Stimulated activated CD4-positive, alpha-beta T cell treated with anti-CD3 and anti-CD28 coated beads, Interleukin-2, amount 100 ng/mL, for 48 hours (primary cell): ENCODE results near the gene PLEKHA7.
"Not testable (repeated sequence)": the region's sequence is repeated elsewhere in the genome, so short reads cannot be mapped to it uniquely, and the experiment has no call there.

ENCODE experiments used
- DNase-seq, 2 donors: peaks; one replicate each; pipeline ENCODE4 v3.0.0-alpha.2; 2020

Gene PLEKHA7

GRCh38 chr11:17004486-17005148 is 9.6 kb downstream of the PLEKHA7 start:
- DNase-seq, result no peak

GRCh38 chr11:17003426-17003825 is 10.8 kb downstream of the PLEKHA7 start:
- DNase-seq, result no peak

DNA sequence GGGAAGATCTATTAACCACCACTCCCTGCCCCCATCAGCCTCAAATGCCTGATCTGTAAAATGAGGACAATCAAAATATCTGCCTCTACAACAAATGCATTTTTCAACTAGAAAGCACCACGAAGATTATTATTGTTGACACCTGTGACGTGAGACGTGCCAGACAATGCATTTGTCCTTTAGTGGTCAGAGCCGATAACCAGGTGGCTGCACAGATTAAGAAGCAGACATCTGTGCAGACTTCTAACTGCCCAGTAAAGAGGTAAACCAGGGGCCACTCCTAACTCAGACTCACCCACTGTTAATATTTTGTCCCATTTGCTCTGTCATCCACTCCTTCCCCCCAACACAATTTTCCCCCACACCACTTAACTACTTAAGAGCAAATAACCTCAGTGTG is 11.7 kb downstream of the PLEKHA7 start:
- no peak for DNase-seq

- no peak for DNase-seq
Observed at GRCh38 chr11:17001806-17002205, 12.4 kb downstream of the PLEKHA7 start.

GRCh38 chr11:17000987-17001386 is 13.2 kb downstream of the PLEKHA7 start:
- no peak for DNase-seq

DNA sequence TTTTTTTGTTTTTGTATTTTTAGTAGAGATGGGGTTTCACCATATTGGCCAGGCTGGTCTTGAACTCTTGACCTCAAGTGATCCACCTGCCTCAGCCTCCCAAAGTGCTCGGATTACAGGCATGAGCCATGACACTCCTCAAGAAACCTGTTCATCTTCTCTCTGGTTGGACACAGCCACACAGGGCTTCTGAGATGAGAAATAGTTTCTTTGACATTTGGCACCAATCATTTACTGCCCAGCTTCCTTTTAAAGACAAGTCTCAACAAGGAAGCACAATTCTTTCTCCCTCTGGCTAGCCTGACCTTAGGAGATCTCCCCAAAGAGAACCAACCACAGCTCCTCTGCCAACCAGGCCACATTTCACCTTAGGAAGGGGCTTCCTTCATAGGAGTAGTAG is 14.0 kb downstream of the PLEKHA7 start:
- not testable (repeated sequence) for DNase-seq

DNA sequence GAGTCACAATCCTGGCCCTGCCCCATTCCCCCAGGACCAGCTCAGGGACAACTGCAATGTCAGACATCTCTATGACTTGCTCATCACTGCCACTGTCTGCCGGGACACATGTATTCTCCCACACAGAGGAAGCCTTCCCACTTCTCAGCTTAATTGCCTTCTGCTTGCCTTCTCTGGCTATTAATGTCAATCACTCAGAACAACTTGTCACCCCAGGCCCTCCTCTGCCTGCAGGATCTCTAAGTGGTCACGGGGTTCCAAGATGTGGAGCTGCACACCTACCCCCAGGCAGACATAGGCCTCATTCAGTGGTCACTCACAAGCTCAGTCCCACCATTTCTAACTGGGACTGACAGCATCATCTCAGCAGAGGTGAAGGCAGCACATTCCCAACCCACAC is 15.1 kb downstream of the PLEKHA7 start:
- DNase-seq, result no peak

DNA sequence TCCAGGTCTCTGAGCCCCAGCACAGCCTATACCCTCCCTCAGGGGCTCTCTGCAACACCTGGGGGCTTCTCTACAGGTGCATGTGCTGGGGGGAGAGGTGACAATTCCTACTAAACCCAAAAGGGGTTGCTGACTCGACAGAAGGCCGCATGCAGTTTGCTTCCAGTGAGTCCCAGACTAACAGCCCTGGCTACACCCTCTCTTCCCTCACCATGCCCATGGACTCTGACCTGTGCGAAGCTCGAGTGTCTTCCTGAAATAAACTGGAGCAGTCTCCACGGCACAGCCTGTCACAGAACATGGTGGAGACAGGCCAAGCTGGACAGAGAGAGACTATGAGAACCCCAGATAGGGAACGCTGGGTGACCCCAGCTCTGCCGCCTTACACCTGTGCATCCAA is 16.6 kb downstream of the PLEKHA7 start:
- DNase-seq, result no peak

- no peak for DNase-seq
Observed at GRCh38 chr11:16993495-16993894, 20.7 kb downstream of the PLEKHA7 start.

DNA sequence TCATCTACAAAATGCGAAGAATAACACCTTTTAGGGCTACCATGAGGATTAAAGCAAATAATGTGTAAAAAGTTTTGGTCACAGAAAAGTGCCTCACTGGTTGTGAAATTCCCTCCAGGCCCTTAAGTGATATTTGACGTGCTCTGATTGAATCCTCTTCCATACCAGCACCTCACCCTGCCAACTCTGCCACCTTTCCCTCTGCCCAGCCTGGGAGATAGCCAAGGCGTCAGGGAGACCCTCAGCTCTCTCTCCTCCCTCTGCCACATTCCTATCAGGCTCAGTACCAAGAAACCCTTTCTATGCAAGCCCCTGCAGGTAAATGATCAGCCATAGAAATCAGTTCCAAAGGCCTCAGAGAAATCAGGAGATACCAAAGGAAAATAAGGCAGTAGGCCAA is 21.4 kb downstream of the PLEKHA7 start:
- DNase-seq, result no peak

- no peak for DNase-seq
Observed at GRCh38 chr11:16989554-16989953, 24.7 kb downstream of the PLEKHA7 start.

- no peak for DNase-seq
Observed at GRCh38 chr11:16987205-16987568, 27.0 kb downstream of the PLEKHA7 start.

- peak; percentile 24 to 33 for DNase-seq
Observed at GRCh38 chr11:16986434-16987204, 27.6 kb downstream of the PLEKHA7 start.

- DNase-seq, result no peak
Observed at GRCh38 chr11:16985297-16985696, 28.9 kb downstream of the PLEKHA7 start.

DNA sequence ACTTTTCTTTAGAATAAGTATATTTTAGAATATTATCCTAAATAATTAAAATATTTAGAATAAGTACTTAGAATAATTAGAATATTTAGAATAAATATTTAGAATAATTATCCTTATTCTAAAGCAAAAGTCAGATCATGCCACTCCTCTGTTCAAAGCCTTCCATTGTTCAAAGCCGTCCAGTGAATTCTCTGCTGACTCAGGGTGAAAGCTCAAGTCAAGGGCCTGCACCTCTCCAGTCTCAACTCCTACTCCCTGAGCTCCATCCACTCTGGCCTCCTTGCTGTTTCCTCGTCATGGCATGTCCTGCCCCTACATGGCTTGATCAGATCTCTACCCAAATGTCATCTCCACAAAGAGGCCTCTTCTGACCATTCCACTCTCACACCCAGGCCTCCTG is 30.0 kb downstream of the PLEKHA7 start:
- DNase-seq, result no peak

DNA sequence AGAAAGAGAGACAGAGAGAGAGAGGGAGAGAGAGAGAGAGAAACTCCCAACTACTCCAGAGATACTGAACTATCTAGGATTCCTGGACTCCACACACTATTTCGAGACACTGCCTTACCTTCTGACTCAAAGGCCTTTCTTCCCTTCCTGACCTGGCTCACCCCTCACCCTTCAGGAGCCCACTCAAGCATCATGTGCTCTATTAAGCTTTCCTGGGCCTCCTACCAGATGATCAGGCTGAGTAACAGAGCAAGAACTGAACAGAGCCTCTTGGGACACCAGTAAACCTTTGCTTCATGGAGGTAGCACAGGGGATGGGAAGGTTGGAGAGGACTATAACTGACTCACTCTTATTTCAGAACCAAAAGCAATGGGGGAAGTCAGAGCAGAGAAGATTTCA is 31.4 kb downstream of the PLEKHA7 start:
- no peak for DNase-seq

DNA sequence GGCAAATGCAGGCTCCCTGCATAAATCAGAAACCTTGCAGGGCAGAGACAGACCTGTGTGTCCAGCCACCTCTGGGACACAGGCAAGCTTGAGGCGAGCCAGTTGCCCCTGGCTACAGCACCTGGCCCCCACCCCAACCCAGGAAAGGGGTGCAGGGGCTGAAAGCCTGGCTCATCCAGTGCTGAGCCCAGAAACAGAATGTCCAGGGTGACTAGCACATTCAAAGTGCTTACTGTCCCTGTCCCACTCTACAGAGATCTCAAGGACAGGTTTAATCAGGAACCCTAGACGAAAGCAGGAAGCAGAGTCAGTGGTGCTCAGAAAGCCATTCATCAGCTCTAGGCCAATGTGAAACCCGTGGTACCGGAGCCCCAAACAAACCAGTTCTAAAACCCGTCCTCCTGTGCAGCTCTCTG is 31.9 kb downstream of the PLEKHA7 start:
- DNase-seq, result no peak

GRCh38 chr11:16981651-16982194 is 32.5 kb downstream of the PLEKHA7 start:
- no peak for DNase-seq

- no peak for DNase-seq
Observed at GRCh38 chr11:16979703-16980622, 34.3 kb downstream of the PLEKHA7 start.

DNA sequence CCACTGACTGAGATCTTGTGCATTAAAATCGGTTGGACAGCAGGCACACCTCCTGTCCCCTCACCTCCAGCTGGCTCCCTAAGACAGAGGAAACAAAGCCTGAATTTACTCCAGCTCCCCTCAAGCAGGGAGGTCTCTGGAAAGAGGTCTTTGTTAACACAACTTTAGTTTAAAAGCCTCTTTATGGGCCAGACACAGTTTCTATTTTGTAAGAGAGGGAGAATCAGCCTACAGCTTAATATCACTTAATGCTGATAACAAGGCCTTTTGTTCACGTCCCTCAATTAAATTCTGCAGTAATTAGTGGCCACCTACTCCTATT is 36.3 kb downstream of the PLEKHA7 start:
- DNase-seq, result no peak

DNA sequence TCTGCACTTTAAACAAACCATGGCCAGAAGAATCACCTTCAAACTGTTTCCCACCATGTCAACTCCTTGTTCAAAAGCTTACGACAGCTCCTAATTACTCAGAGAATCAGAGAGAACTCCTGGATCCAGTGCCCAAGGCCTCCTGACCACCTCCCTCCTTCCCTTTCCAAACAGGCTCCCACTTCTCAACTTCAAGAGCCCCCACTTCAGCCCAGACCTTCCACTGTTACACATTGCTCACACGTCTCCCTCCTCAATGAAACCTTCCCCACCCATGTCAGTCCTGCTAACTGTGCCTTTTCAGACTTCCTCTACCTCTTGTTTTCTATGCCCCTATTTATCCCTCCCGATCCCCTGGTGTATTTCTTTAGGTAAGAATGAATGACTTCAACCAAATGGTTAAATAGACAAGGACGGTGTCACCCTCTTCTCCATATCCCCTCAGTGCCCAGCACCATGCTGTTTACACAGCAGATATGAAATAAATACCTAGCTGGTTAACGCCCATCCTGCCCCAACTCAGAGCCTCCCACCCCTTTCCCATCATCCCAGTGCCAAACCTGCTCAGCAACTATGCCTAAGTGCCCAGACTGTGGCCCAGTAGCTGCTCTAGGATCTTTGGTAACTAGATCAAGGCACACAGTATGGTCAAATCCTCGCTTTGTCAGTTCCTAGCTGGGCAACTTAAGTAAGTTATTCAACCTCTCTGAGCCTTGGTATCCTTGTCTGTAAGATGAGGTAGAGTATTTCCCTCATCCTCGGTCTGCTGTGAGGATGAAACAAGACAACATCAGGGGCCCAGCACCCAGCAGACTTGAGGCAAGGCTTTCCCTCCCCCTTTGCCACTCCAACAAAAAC is 36.8 kb downstream of the PLEKHA7 start:
- no peak for DNase-seq

GRCh38 chr11:16976379-16976778 is 37.8 kb downstream of the PLEKHA7 start:
- DNase-seq, result no peak
